ENCODE results near the gene C7.

- TF ChIP-seq CTCF (IDR thresholded peaks at IDR 0.05 in 4 of 5, conservative IDR thresholded peaks at IDR 0.05 in 1 of 5): no peak
- no peak for TF ChIP-seq POLR2A (IDR thresholded peaks at IDR 0.05)
These were observed 76.2 kb downstream of the C7 start for GRCh38 chr5:40985501-40985900.

All from gastrocnemius medialis (tissue), 4 donors.